ENCODE results near the gene ALG13. TPM values are rescaled to one million over a fixed set of nuclear protein-coding genes. Genes with fewer than 3 reads are reported as not detected.
"Not testable (repeated sequence)": the region's sequence is repeated elsewhere in the genome, so short reads cannot be mapped to it uniquely, and the experiment has no call there.

The ALG13 gene
- total RNA-seq, 1 donor from 2014 or later = 78.7 TPM

- no peak for DNase-seq (ENCODE audit: low spot score)
Observed at GRCh38 chrX:111759686-111760085, 78.7 kb downstream of the ALG13 start.

- DNase-seq (ENCODE audit: low spot score) = no peak
Observed at GRCh38 chrX:111761578-111762135, 80.7 kb downstream of the ALG13 start.

- no peak for DNase-seq (ENCODE audit: low spot score)
Observed at GRCh38 chrX:111778591-111778990, 97.6 kb downstream of the ALG13 start.

- DNase-seq (ENCODE audit: low spot score) = no peak
Observed at GRCh38 chrX:111779582-111779981, 98.6 kb downstream of the ALG13 start.

GRCh38 chrX:111784667-111785066 is 103.7 kb downstream of the ALG13 start:
- DNase-seq (ENCODE audit: low spot score) = no peak

DNA sequence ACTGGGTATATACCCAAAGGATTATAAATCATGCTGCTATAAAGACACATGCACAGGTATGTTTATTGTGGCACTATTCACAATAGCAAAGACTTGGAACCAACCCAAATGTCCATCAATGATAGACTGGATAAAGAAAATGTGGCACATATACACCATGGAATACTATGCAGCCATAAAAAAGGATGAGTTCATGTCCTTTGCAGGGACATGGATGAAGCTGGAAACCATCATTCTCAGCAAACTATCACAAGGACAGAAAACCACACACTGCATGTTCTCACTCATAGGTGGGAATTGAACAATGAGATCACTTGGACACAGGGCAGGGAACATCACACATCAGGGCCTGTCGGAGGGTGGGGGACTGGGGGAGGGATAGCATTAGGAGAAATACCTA is 109.1 kb downstream of the ALG13 start:
- not testable (repeated sequence) for DNase-seq (ENCODE audit: low spot score)

Other genes starting within 250 kb of the ALG13 start
- gene SERTM2, start 169.5 kb upstream of the ALG13 start, total RNA-seq = 5.6 TPM
- not detected for gene TRPC5OS, start 195.0 kb downstream of the ALG13 start, total RNA-seq